ENCODE data around the gene HM13.
"Not testable (repeated sequence)": the region's sequence is repeated elsewhere in the genome, so short reads cannot be mapped to it uniquely, and the experiment has no call there.

HM13 gene

GRCh38 chr20:31593221-31594001 lies 79.2 kb downstream of the HM13 start:
- peak; percentile 95 for DNase-seq

GRCh38 chr20:31594002-31594557 lies 79.8 kb downstream of the HM13 start:
- DNase-seq = no peak

- no peak for DNase-seq
Measured at GRCh38 chr20:31594558-31595379, 80.5 kb downstream of the HM13 start.

- no peak for DNase-seq
Measured at GRCh38 chr20:31595380-31595653, 81.1 kb downstream of the HM13 start.

GRCh38 chr20:31595654-31596411 lies 81.6 kb downstream of the HM13 start:
- DNase-seq = peak; percentile 99

- not testable (repeated sequence) for DNase-seq
Measured at GRCh38 chr20:31596412-31596715, 82.1 kb downstream of the HM13 start.

GRCh38 chr20:31596831-31597480 lies 82.7 kb downstream of the HM13 start:
- no peak for DNase-seq

- DNase-seq = no peak
Measured at GRCh38 chr20:31597481-31597855, 83.2 kb downstream of the HM13 start.

- no peak for DNase-seq
Measured at GRCh38 chr20:31602431-31602778, 88.2 kb downstream of the HM13 start.

GRCh38 chr20:31602779-31603441 lies 88.7 kb downstream of the HM13 start:
- DNase-seq = peak; percentile 84

- DNase-seq = peak; percentile 97
Measured at GRCh38 chr20:31603822-31604566, 89.8 kb downstream of the HM13 start.

GRCh38 chr20:31604567-31605030 lies 90.4 kb downstream of the HM13 start:
- DNase-seq = no peak

GRCh38 chr20:31605031-31605901 lies 91.0 kb downstream of the HM13 start, which contains the start of gene ID1:
TSS of gene ID1 (plus strand) at chr20:31605289. CDS start at chr20:31605388, 99 bp downstream.
- peak; percentile 98 for DNase-seq

- DNase-seq = no peak
Measured at GRCh38 chr20:31605902-31606803, 91.9 kb downstream of the HM13 start.

- peak; percentile 75 for DNase-seq
Measured at GRCh38 chr20:31606804-31607639, 92.8 kb downstream of the HM13 start.

GRCh38 chr20:31607640-31608250 lies 93.5 kb downstream of the HM13 start:
- DNase-seq = no peak

GRCh38 chr20:31608251-31608945 lies 94.2 kb downstream of the HM13 start:
- DNase-seq = peak; percentile 53

Measured in EL (cell line).